Fibroblast of the aortic adventitia (primary cell): ENCODE measurements around the gene GSG1L. TPM values are rescaled to one million over a fixed set of nuclear protein-coding genes. Genes with fewer than 3 reads are reported as not detected.

Experiments used
- DNase-seq: peaks from one replicate; pipeline ENCODE4 v3.0.0-alpha.2; 2010; ENCODE audit warnings: low read depth
- H3K4me3 ChIP-seq: 2 replicates; pipeline ENCODE4 v1.5.1; 2011; ENCODE audit warnings: low read depth, mild to moderate bottlenecking, control low read depth, low read length, moderate library complexity
- CTCF ChIP-seq: IDR thresholded peaks from 2 replicates; pipeline ENCODE4 v1.5.1; 2011; ENCODE audit warnings: mild to moderate bottlenecking, low read length, control low read depth, inconsistent platforms; ENCODE audit not compliant: insufficient read depth
- total RNA-seq: library from RNA; depleted of rRNA; stranded (reverse); fragments of >200 nt; gene quantifications from 2 replicates; pipeline ENCODE4 v1.2.3, GENCODE V29; 2012; ENCODE audit warnings: low replicate concordance

Gene GSG1L
- total RNA-seq, 1 donor: not detected

GRCh38 chr16:27806986-27807385, 256.5 kb downstream of the GSG1L start:
- DNase-seq: no peak
- H3K4me3 ChIP-seq: no peak overlapping the region
- no peak for TF ChIP-seq CTCF

GRCh38 chr16:27806388-27806787, 257.1 kb downstream of the GSG1L start:
- TF ChIP-seq CTCF: no peak
- DNase-seq: no peak
- H3K4me3 ChIP-seq: no peak overlapping the region

- no peak for DNase-seq
- no peak for TF ChIP-seq CTCF
- no peak overlapping the region for H3K4me3 ChIP-seq
Observed at GRCh38 chr16:27805828-27806351, 257.6 kb downstream of the GSG1L start.

GRCh38 chr16:27803775-27804549, 259.6 kb downstream of the GSG1L start:
- no peak for TF ChIP-seq CTCF
- no peak for DNase-seq
- H3K4me3 ChIP-seq: no peak overlapping the region

- no peak for TF ChIP-seq CTCF
- DNase-seq: no peak
- no peak overlapping the region for H3K4me3 ChIP-seq
Observed at GRCh38 chr16:27802664-27803439, 260.7 kb downstream of the GSG1L start.

GRCh38 chr16:27801289-27801945, 262.1 kb downstream of the GSG1L start:
- peak; percentile 14 for TF ChIP-seq CTCF
- H3K4me3 ChIP-seq: no peak overlapping the region
- DNase-seq: peak; percentile 39
